CD14-positive monocyte (primary cell): Measurements from ENCODE around the gene LCE2D. TPM values are rescaled to one million over a fixed set of nuclear protein-coding genes. Genes with fewer than 3 reads are reported as not detected.

Experiments used
- DNase-seq, 3 donors: peaks; one replicate each; pipeline ENCODE4 v3.0.0-alpha.2; 2011 to 2022
- H2AFZ ChIP-seq: 2 replicates; pipeline ENCODE4 v1.6.0; 2012; ENCODE audit warnings: mild to moderate bottlenecking, low read depth, low read length, inconsistent platforms; ENCODE audit not compliant: insufficient read depth, poor library complexity, severe bottlenecking
- H3K27ac ChIP-seq, 2 donors: 1 replicate in 1 of 2; 2 replicates in 1 of 2; pipeline ENCODE4 v1.5.1; 2012 to 2013; ENCODE audit warnings: low read length in 2 of 2, control low read depth in 1 of 2, inconsistent platforms in 1 of 2, low read depth in 1 of 2, mild to moderate bottlenecking in 1 of 2
- H3K27me3 ChIP-seq, 2 donors: one replicate each; pipeline versions ENCODE4 v1.6.0 to v1.6.1; 2011 to 2013; ENCODE audit warnings: low read length in 2 of 2; ENCODE audit not compliant: control insufficient read depth in 2 of 2, insufficient read depth in 2 of 2
- H3K36me3 ChIP-seq, 2 donors: replicated peaks in 1 of 2; 1 replicate in 1 of 2; 2 replicates in 1 of 2; pipeline versions ENCODE4 v1.5.1 to v1.6.1; 2012 to 2013; ENCODE audit warnings: low read length in 2 of 2, control low read depth in 1 of 2, inconsistent platforms in 1 of 2, mild to moderate bottlenecking in 1 of 2; ENCODE audit not compliant: insufficient read depth in 2 of 2, control insufficient read depth in 1 of 2
- H3K4me1 ChIP-seq, 2 donors: 1 replicate in 1 of 2; 2 replicates in 1 of 2; pipeline versions ENCODE4 v1.5.1 to v1.6.1; 2012 to 2013; ENCODE audit warnings: low read length in 2 of 2, control low read depth in 1 of 2, inconsistent platforms in 1 of 2, mild to moderate bottlenecking in 1 of 2, moderate library complexity in 1 of 2; ENCODE audit not compliant: insufficient read depth in 2 of 2, control insufficient read depth in 1 of 2
- H3K4me2 ChIP-seq: replicated peaks from 2 replicates; pipeline ENCODE3; 2012; ENCODE audit warnings: low read length, moderate library complexity, mild to moderate bottlenecking; ENCODE audit not compliant: poor library complexity, severe bottlenecking; ENCODE audit errors: extremely low read depth
- H3K4me3 ChIP-seq, 3 experiments: fragments of 200-600 bp in 1 of 3; sonication (generic) in 1 of 3; replicated peaks in 1 of 3; 1 replicate in 2 of 3; 2 replicates in 1 of 3; pipeline ENCODE4 v1.5.1; 2011 to 2013; ENCODE audit warnings: low read length in 3 of 3, mild to moderate bottlenecking in 3 of 3, control low read depth in 2 of 3, low read depth in 2 of 3, inconsistent platforms in 1 of 3, moderate library complexity in 1 of 3
- H3K79me2 ChIP-seq: 2 replicates; pipeline ENCODE4 v1.6.0; 2012; ENCODE audit warnings: mild to moderate bottlenecking, control low read depth, inconsistent platforms, low read length, moderate library complexity; ENCODE audit not compliant: insufficient read depth
- H3K9ac ChIP-seq: 2 replicates; pipeline ENCODE4 v1.6.0; 2017; ENCODE audit warnings: low read length, mild to moderate bottlenecking; ENCODE audit not compliant: insufficient read depth, poor library complexity, severe bottlenecking
- H3K9me3 ChIP-seq, 2 donors: replicated peaks in 1 of 2; 1 replicate in 1 of 2; 2 replicates in 1 of 2; pipeline versions ENCODE4 v1.5.1 to v1.6.1; 2012 to 2013; ENCODE audit warnings: low read length in 2 of 2, control low read depth in 1 of 2; ENCODE audit not compliant: control insufficient read depth in 1 of 2, insufficient read depth in 1 of 2
- H4K20me1 ChIP-seq: 2 replicates; pipeline ENCODE4 v1.6.0; 2012; ENCODE audit warnings: mild to moderate bottlenecking, low read length, control low read depth, moderate library complexity; ENCODE audit not compliant: insufficient read depth
- H3K27ac Mint-ChIP-seq, 7 donors: one replicate each; pipeline ENCODE4 v1.8.0; 2020; ENCODE audit warnings: mild to moderate bottlenecking in 7 of 7, mixed read lengths in 7 of 7, moderate library complexity in 6 of 7, inconsistent platforms in 2 of 7
- H3K27me3 Mint-ChIP-seq, 3 donors: one replicate each; pipeline ENCODE4 v1.8.0; 2021 to 2022; ENCODE audit warnings: low read depth in 3 of 3, mild to moderate bottlenecking in 3 of 3, mixed read lengths in 3 of 3, moderate library complexity in 3 of 3, inconsistent platforms in 1 of 3
- H3K36me3 Mint-ChIP-seq, 2 donors: one replicate each; pipeline ENCODE4 v1.8.0; 2020; ENCODE audit warnings: mixed read lengths in 2 of 2, inconsistent platforms in 1 of 2, mild to moderate bottlenecking in 1 of 2
- H3K4me1 Mint-ChIP-seq: one replicate; pipeline ENCODE4 v1.8.0; 2020; ENCODE audit warnings: mild to moderate bottlenecking, mixed read lengths
- H3K4me3 Mint-ChIP-seq, 2 donors: one replicate each; pipeline ENCODE4 v1.8.0; 2020; ENCODE audit warnings: mild to moderate bottlenecking in 2 of 2, mixed read lengths in 2 of 2, moderate library complexity in 1 of 2
- H3K9me3 Mint-ChIP-seq, 7 donors: one replicate each; pipeline ENCODE4 v1.8.0; 2020 to 2022; ENCODE audit warnings: mixed read lengths in 7 of 7, mild to moderate bottlenecking in 6 of 7, moderate library complexity in 6 of 7, inconsistent platforms in 2 of 7
- CTCF ChIP-seq: fragments of 200-600 bp; IDR thresholded peaks from one replicate; pipeline ENCODE4 v1.8.0; 2022; ENCODE audit warnings: antibody characterized with exemption, mild to moderate bottlenecking
- WGBS: methylation state at CpG from one replicate; pipeline ENCODE4 v1.1.5; 2013; ENCODE audit warnings: missing lambda C conversion rate; ENCODE audit not compliant: insufficient coverage; 5-methylcytosine and 5-hydroxymethylcytosine counted together
- intact Hi-C, 2 donors: fragments of 100-400 bp; cut with micrococcal nuclease; formaldehyde crosslinking; loops; one replicate each; pipeline versions ENCODE4 v1.15.0 to v1.15.1; 2023
- polyA plus RNA-seq, 3 donors: library from polyadenylated mRNA; depleted of rRNA in 1 of 3; unstranded in 2 of 3; stranded (reverse) in 1 of 3; fragments of 300-500 nt in 2 of 3; fragments of >200 nt in 1 of 3; fragmentation: Illumina TruSeq in 2 of 3; gene quantifications; 1 replicate in 2 of 3; 2 replicates in 1 of 3; pipeline ENCODE4 v1.2.3, GENCODE V29; 2012 to 2021

The LCE2D gene
- polyA plus RNA-seq, 3 donors, result not detected

- no peak overlapping the region for H3K27ac ChIP-seq
- intact Hi-C loops, result no loop called here
- no peaks in the 10 kb centered on the region for H3K27me3 ChIP-seq
- Mint-ChIP-seq H3K27me3 (peaks cover 5 to 8% (median 7%) of the 10 kb centered on the region in 3 donors), H3K27ac (no peak overlapping the region), H3K9me3 (no peaks in the 10 kb centered on the region), H3K4me3 (no peak overlapping the region), H3K36me3 (no peaks in the 10 kb centered on the region), H3K4me1 (peaks cover 3% of the 10 kb centered on the region)
- no peaks in the 10 kb centered on the region for H3K36me3 ChIP-seq
- no CpG with 5 or more reads among the region's 2 CpGs for WGBS
- H3K4me1 ChIP-seq, result no peaks in the 10 kb centered on the region
- H3K4me2 ChIP-seq, result no peak overlapping the region
- H4K20me1 ChIP-seq, result no peaks in the 10 kb centered on the region
- no peak for DNase-seq
- no peak overlapping the region for H3K9ac ChIP-seq
- H3K79me2 ChIP-seq, result no peaks in the 10 kb centered on the region
- no peaks in the 10 kb centered on the region for H3K9me3 ChIP-seq
- no peak overlapping the region for H3K4me3 ChIP-seq
- no peak overlapping the region for H2AFZ ChIP-seq
- no peak for TF ChIP-seq CTCF
These were observed 6.7 kb upstream of the LCE2D start for GRCh38 chr1:152656459-152656858.

- no peak for DNase-seq
- intact Hi-C loops, result no loop called here
- Histone ChIP-seq H3K27ac (no peak overlapping the region), H3K9ac (no peak overlapping the region), H3K4me1 (no peaks in the 10 kb centered on the region), H3K9me3 (no peaks in the 10 kb centered on the region), H2AFZ (no peak overlapping the region), H3K79me2 (no peaks in the 10 kb centered on the region), H3K36me3 (no peaks in the 10 kb centered on the region), H3K4me3 (no peak overlapping the region), H4K20me1 (no peaks in the 10 kb centered on the region), H3K27me3 (no peaks in the 10 kb centered on the region), H3K4me2 (no peak overlapping the region)
- Mint-ChIP-seq H3K4me1 (peaks cover 3% of the 10 kb centered on the region), H3K27me3 (peaks cover 3 to 8% (median 6%) of the 10 kb centered on the region in 3 donors), H3K36me3 (no peaks in the 10 kb centered on the region), H3K4me3 (no peak overlapping the region), H3K27ac (no peak overlapping the region), H3K9me3 (no peaks in the 10 kb centered on the region)
- TF ChIP-seq CTCF, result no peak
- WGBS, result 83% methylated on average over 1 of the region's 4 CpGs
These were observed 5.5 kb upstream of the LCE2D start for GRCh38 chr1:152657677-152658076.
